NCI-H774 (cell line): Measurements from ENCODE around the gene CLHC1.
"Not testable (repeated sequence)": the region's sequence is repeated elsewhere in the genome, so short reads cannot be mapped to it uniquely, and the experiment has no call there.

Experiments
- DNase-seq: peaks from one replicate; lab custom pipeline; 2025; lab: John Stamatoyannopoulos, UW

Gene CLHC1

GRCh38 chr2:55232863-55233657, 967 bp upstream of the CLHC1 start:
- DNase-seq: no peak

GRCh38 chr2:55231546-55232083, 478 bp downstream of the CLHC1 start:
- no peak for DNase-seq

- no peak for DNase-seq
Observed at GRCh38 chr2:55230551-55230950, 1.5 kb downstream of the CLHC1 start.

GRCh38 chr2:55229221-55229620, 2.9 kb downstream of the CLHC1 start:
- no peak for DNase-seq

- DNase-seq: no peak
Observed at GRCh38 chr2:55228226-55228563, 3.9 kb downstream of the CLHC1 start.

- DNase-seq: not testable (repeated sequence)
Observed at GRCh38 chr2:55227437-55228225, 4.5 kb downstream of the CLHC1 start.

GRCh38 chr2:55225481-55226020, 6.5 kb downstream of the CLHC1 start:
- no peak for DNase-seq

- no peak for DNase-seq
Observed at GRCh38 chr2:55224761-55225261, 7.3 kb downstream of the CLHC1 start.

- DNase-seq: no peak
Observed at GRCh38 chr2:55223958-55224760, 7.9 kb downstream of the CLHC1 start.

GRCh38 chr2:55213822-55214221, 18.3 kb downstream of the CLHC1 start:
- no peak for DNase-seq

- no peak for DNase-seq
Observed at GRCh38 chr2:55204950-55205349, 27.1 kb downstream of the CLHC1 start.

- DNase-seq: no peak
Observed at GRCh38 chr2:55204536-55204935, 27.6 kb downstream of the CLHC1 start.

GRCh38 chr2:55200416-55200815, 31.7 kb downstream of the CLHC1 start:
- DNase-seq: no peak

GRCh38 chr2:55196526-55196925, 35.6 kb downstream of the CLHC1 start:
- DNase-seq: no peak

- DNase-seq: not testable (repeated sequence)
Observed at GRCh38 chr2:55191888-55192287, 40.2 kb downstream of the CLHC1 start.

GRCh38 chr2:55186837-55187236, 45.3 kb downstream of the CLHC1 start:
- not testable (repeated sequence) for DNase-seq

- DNase-seq: no peak
Observed at GRCh38 chr2:55180374-55180773, 51.7 kb downstream of the CLHC1 start.

GRCh38 chr2:55176094-55176415, 56.0 kb downstream of the CLHC1 start:
- DNase-seq: no peak

GRCh38 chr2:55175254-55176093, 56.6 kb downstream of the CLHC1 start:
- peak; percentile 67 for DNase-seq

GRCh38 chr2:55173438-55174054, 58.5 kb downstream of the CLHC1 start:
- no peak for DNase-seq

GRCh38 chr2:55169915-55170314, 62.2 kb downstream of the CLHC1 start:
- no peak for DNase-seq
